ENCODE data around the gene FGF2.

- TF ChIP-seq CTCF (IDR thresholded peaks at IDR 0.05) = no peak
- no peak for TF ChIP-seq POLR2A (IDR thresholded peaks at IDR 0.05)
Measured at GRCh38 chr4:122831515-122832196, 5.0 kb downstream of the FGF2 start.

Measured in uterus (tissue), 2 donors.